Activated T-helper 1 cell treated with anti-CD3 and anti-CD28 coated beads, Interleukin-12 subunit alpha, Interleukin-12 subunit beta, Interleukin-2, Interleukin-4 antibody, amounts not matched to agents 30 ng/mL and 10 ng/mL and 1 ng/mL, durations not matched to agents 14 hours and 24 hours and 36 hours (primary cell): Measurements from ENCODE around the gene CLEC18A. TPM values are rescaled to one million over a fixed set of nuclear protein-coding genes. Genes with fewer than 3 reads are reported as not detected.
"Not testable (repeated sequence)": the region's sequence is repeated elsewhere in the genome, so short reads cannot be mapped to it uniquely, and the experiment has no call there.

Experiments used
- DNase-seq: peaks from one replicate; pipeline ENCODE4 v3.0.0; 2021; ENCODE audit warnings: low spot score
- H3K27ac Mint-ChIP-seq: one replicate; pipeline ENCODE4 v1.8.0; 2021; ENCODE audit warnings: mild to moderate bottlenecking, mixed read lengths
- H3K27me3 Mint-ChIP-seq: one replicate; pipeline ENCODE4 v1.8.0; 2022; ENCODE audit warnings: mild to moderate bottlenecking, moderate library complexity, mixed read lengths; ENCODE audit not compliant: insufficient read depth
- H3K36me3 Mint-ChIP-seq: one replicate; pipeline ENCODE4 v1.8.0; 2021; ENCODE audit warnings: low read depth, mixed read lengths
- H3K4me1 Mint-ChIP-seq: one replicate; pipeline ENCODE4 v1.8.0; 2021; ENCODE audit warnings: low read depth, mixed read lengths
- H3K4me3 Mint-ChIP-seq: one replicate; pipeline ENCODE4 v1.8.0; 2021; ENCODE audit warnings: mild to moderate bottlenecking, moderate library complexity, mixed read lengths
- H3K9me3 Mint-ChIP-seq: one replicate; pipeline ENCODE4 v1.8.0; 2021; ENCODE audit warnings: mixed read lengths
- intact Hi-C: fragments of 100-400 bp; cut with micrococcal nuclease; formaldehyde crosslinking; loops from one replicate; pipeline ENCODE4 v1.15.1; 2024
- total RNA-seq: library from RNA; stranded (reverse); gene quantifications from 2 replicates; pipeline ENCODE4 v1.2.3, GENCODE V29; 2022

The CLEC18A gene
- total RNA-seq, 1 donor from 2014 or later, result 0.67 TPM

DNA sequence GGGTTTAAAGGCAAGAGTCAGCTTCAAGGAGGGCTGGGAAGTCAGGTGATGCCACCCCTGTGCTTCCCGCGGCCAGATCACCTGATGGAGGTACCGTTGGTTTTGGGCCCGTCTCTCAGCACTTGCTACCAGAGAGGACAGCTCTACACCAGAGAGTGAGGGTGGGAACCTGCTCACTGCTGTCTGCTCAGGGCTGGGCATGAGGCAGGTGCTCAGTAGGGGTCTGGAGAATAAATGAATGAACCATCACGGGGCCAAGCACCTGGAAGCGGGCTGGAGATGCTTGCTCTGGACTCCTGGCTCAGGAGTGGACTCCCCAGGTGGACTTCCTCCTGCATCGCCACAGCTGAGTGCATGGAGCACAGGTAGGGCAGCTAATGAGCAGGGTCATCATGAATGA lies 21.0 kb downstream of the CLEC18A start:
- intact Hi-C loops, DNase-seq, H3K27me3 Mint-ChIP-seq, H3K36me3 Mint-ChIP-seq, H3K4me1 Mint-ChIP-seq, H3K4me3 Mint-ChIP-seq, H3K27ac Mint-ChIP-seq, H3K9me3 Mint-ChIP-seq: not testable (repeated sequence)

DNA sequence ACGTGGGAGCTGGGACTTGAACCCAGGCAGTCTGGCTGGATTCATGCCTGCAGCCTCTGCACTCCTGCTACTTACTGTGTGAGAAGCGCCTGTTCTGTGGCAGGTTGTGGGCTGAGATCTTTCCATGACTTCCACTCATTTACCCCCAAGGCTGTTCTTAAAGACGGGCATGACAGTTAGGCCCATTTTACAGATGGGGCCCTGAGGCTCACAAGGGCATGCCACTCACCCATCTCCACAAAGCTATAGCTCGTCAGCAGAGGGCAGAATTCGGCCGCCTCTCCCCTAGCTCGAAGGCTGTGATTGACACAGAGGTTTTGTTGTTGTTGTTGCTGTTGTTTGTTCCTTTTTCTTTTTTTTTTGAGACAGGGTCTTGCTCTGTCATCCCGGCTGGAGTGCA lies 21.8 kb downstream of the CLEC18A start:
- H3K4me3 Mint-ChIP-seq, H3K27me3 Mint-ChIP-seq, H3K4me1 Mint-ChIP-seq, H3K9me3 Mint-ChIP-seq, DNase-seq, H3K27ac Mint-ChIP-seq, intact Hi-C loops, H3K36me3 Mint-ChIP-seq: not testable (repeated sequence)

DNA sequence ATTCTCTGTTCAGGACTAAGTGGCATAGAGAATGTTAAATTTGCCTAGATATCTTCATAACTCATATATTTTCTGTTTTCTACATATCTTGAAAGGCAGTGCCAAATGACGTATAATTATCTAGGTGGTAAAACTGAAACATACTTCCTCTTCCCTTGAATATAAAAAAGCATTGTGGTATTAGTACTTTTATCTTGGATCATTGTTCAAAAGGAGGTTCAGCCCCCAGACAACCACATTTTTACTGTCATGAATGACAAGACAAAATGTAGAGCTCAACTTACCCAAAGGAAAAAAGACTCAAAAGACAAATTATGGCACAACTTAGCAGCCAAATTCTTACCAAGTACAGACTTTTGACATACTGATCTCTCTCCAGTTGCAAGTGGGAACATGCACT lies 34.1 kb downstream of the CLEC18A start:
- H3K4me3 Mint-ChIP-seq, H3K27me3 Mint-ChIP-seq, intact Hi-C loops, H3K27ac Mint-ChIP-seq, H3K9me3 Mint-ChIP-seq, H3K36me3 Mint-ChIP-seq, H3K4me1 Mint-ChIP-seq, DNase-seq: not testable (repeated sequence)

DNA sequence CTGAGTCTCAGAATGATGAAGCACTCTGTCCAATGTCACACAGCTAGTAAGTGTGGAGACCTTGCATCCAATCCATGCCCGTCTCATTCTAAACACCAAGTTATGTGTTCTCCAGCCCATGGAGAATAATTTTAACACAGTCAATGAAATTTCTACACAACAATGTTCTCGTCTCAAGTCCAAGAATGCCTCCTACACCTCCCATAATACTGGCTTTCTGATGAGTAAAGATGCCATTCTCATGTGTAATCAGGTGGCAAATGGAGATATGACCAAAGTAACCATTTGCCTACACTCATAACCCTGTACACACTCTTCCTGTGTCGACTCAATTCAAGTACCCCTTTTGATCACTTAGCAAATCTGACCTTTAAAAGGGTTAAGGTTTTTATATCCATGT lies 46.8 kb downstream of the CLEC18A start:
- H3K27me3 Mint-ChIP-seq, H3K27ac Mint-ChIP-seq, H3K4me3 Mint-ChIP-seq, DNase-seq, H3K36me3 Mint-ChIP-seq, H3K4me1 Mint-ChIP-seq, H3K9me3 Mint-ChIP-seq, intact Hi-C loops: not testable (repeated sequence)

DNA sequence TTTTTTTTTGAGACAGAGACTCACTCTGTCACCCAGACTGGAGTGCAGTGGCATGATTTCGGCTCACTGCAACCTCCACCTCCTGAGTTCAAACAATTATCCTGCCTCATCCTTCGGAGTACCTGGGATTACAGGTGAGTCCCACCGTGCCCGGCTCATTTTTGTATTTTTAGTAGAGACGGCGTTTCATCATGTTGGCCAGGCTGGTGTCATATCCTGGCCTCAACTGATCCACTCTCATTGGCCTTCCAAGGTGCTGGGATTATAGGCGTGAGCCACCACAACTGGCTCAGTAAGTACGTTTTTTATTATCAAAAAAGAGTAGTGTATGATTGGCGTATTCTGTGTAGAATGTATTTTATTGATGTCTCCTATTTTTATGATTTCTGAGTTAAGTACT lies 48.7 kb downstream of the CLEC18A start:
- H3K36me3 Mint-ChIP-seq, H3K27ac Mint-ChIP-seq, H3K4me3 Mint-ChIP-seq, H3K9me3 Mint-ChIP-seq, intact Hi-C loops, DNase-seq, H3K27me3 Mint-ChIP-seq, H3K4me1 Mint-ChIP-seq: not testable (repeated sequence)

DNA sequence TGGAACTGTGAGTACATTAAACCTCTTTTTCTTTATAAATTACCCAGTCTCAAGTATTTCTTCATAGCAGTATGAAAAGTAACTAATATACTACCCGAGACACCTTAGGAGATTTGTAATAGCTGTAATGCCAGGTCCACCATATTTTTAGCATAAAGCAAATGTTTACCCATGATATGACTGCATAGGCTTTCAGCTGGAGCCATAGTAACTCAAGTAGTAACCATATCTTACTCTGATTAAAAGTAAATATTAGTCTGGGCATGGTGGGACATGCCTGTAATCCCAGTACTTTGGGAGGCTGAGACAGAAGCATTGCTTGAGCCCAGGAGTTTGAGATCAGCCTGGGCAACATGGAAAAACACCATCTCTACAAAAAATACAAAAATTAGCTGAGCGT lies 52.4 kb downstream of the CLEC18A start:
- H3K27me3 Mint-ChIP-seq, H3K27ac Mint-ChIP-seq, DNase-seq, H3K4me1 Mint-ChIP-seq, H3K4me3 Mint-ChIP-seq, H3K36me3 Mint-ChIP-seq, intact Hi-C loops, H3K9me3 Mint-ChIP-seq: not testable (repeated sequence)

DNA sequence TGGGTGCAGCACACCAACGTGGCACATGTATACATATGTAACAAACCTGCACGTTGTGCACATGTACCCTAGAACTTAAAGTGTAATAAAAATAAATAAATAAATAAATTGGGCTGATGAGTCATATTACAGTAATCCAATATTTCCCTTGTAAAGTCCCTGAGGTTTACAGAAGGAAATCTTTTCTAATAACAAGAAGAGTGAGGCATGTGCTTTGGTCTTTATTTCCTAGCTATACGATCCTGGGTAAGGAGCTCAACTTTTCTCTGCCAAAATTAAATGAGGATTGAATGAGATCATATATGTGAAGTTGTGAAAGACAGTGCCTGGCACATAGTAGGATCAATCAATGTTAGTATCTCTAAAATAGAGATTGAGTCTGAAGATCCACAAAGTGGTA lies 57.5 kb downstream of the CLEC18A start:
- DNase-seq, H3K36me3 Mint-ChIP-seq, H3K9me3 Mint-ChIP-seq, H3K4me1 Mint-ChIP-seq, H3K27ac Mint-ChIP-seq, intact Hi-C loops, H3K27me3 Mint-ChIP-seq, H3K4me3 Mint-ChIP-seq: not testable (repeated sequence)

DNA sequence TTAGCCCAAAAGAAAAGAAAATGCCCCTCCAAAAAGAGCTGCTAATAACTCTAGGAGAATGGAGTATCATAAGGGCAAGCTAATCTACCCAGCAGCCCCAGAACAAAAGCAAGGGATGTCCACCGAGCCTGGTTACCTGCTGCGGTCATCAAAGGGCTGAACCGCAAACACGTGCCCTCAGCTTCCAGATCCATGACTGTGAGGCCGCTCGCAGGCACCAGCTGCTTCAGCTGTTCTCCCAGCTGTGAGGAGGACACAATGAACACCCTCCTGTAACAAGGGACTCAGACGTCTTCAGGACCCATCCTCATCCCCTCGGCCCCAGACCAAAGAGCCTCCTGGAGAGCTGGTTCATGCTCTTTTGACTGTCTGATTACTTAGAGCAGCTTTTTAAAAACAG lies 59.5 kb downstream of the CLEC18A start:
- H3K4me1 Mint-ChIP-seq, H3K9me3 Mint-ChIP-seq, H3K27me3 Mint-ChIP-seq, intact Hi-C loops, H3K36me3 Mint-ChIP-seq, H3K4me3 Mint-ChIP-seq, DNase-seq, H3K27ac Mint-ChIP-seq: not testable (repeated sequence)

DNA sequence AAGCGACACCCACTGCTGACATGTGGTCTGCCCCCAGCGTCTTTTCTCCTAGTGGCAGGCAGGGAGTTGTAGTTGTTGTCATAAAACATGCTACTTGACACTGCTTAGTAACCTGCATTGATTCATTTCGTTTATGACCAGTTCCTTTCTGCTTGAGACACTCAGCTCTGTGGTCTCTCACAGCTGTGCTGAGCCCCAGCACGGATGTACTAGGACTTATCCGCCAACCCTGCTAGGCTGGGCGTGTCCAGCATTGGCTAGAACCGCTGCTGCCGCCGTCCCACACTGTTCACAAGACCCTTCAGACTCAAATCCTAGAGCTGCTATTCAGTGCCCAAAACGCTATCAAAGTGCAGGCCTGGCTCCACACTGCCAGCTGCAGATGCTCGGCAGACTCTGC lies 60.0 kb downstream of the CLEC18A start:
- H3K4me3 Mint-ChIP-seq, H3K27me3 Mint-ChIP-seq, intact Hi-C loops, DNase-seq, H3K9me3 Mint-ChIP-seq, H3K27ac Mint-ChIP-seq, H3K36me3 Mint-ChIP-seq, H3K4me1 Mint-ChIP-seq: not testable (repeated sequence)

DNA sequence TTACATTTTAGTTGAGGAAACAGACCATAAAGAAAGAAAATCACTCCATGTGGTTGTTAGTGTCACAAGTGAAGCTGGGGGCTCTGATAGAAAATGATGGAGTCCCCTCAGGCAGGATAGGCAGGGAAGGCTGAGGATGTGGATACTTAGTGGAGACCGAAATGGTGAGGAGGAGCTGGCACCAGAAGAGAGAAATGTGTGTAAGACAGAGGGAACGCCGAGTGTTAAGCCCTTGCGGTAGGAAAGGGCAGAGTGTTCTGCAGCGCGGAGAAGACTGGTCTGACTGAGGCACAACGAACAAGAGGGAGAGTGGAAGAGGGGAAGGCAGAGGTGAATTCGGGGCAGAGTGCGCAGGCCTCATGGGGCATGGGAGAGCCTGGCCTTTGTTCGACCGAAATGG lies 61.2 kb downstream of the CLEC18A start:
- H3K27me3 Mint-ChIP-seq, intact Hi-C loops, H3K9me3 Mint-ChIP-seq, H3K4me3 Mint-ChIP-seq, H3K27ac Mint-ChIP-seq, H3K4me1 Mint-ChIP-seq, DNase-seq, H3K36me3 Mint-ChIP-seq: not testable (repeated sequence)

DNA sequence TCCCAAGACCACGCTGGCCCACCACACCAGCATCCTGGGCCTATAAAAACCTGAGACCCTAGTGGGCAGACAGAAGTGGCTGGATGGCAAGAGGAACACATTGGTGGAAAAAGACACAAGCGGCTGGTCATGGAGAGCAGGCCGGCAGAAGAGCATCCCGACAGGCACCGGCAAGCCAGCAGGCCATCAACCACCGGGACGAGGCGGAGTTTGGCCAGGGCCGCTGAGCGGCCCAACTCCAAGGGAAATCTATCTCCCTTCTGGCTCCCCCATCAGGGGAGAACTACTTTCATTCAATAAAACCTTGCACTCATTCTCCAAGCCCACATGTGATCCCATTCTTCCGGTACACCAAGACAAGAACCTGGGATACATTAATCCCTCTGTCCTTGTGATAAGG lies 61.8 kb downstream of the CLEC18A start:
- not testable (repeated sequence) for DNase-seq, H3K36me3 Mint-ChIP-seq, H3K9me3 Mint-ChIP-seq

More for the DNA sequence above, 61.8 kb downstream of the CLEC18A start:
- H3K4me3 Mint-ChIP-seq, intact Hi-C loops, H3K27ac Mint-ChIP-seq, H3K27me3 Mint-ChIP-seq, H3K4me1 Mint-ChIP-seq: not testable (repeated sequence)

Other genes starting within 250 kb of the CLEC18A start
- gene NQO1, start 224.8 kb upstream of the CLEC18A start, total RNA-seq, result 9.7 and 9.8 TPM in 2 replicates
- gene NOB1, start 196.4 kb upstream of the CLEC18A start, total RNA-seq, result 132 and 133 TPM in 2 replicates
- 53.8 and 58.3 TPM in 2 replicates for gene WWP2, start 189.0 kb upstream of the CLEC18A start, total RNA-seq
- 40.7 and 41.4 TPM in 2 replicates for gene PDPR, start 163.0 kb downstream of the CLEC18A start, total RNA-seq
- gene CLEC18C, start 222.5 kb downstream of the CLEC18A start, total RNA-seq, result 0.17 and 0.47 TPM in 2 replicates